Islet precursor cell (in vitro differentiated cells): ENCODE results near the gene SHISA7.
A peak's percentile ranks its signal among the peaks of the same experiment; 100 is the strongest.
"Not testable (repeated sequence)": the region's sequence is repeated elsewhere in the genome, so short reads cannot be mapped to it uniquely, and the experiment has no call there.

Experiments used
- DNase-seq: peaks from one replicate; pipeline ENCODE4 v3.0.0-alpha.2; 2018

SHISA7 gene

GRCh38 chr19:55462722-55463121, 19.6 kb upstream of the SHISA7 start:
- DNase-seq, result no peak

DNA sequence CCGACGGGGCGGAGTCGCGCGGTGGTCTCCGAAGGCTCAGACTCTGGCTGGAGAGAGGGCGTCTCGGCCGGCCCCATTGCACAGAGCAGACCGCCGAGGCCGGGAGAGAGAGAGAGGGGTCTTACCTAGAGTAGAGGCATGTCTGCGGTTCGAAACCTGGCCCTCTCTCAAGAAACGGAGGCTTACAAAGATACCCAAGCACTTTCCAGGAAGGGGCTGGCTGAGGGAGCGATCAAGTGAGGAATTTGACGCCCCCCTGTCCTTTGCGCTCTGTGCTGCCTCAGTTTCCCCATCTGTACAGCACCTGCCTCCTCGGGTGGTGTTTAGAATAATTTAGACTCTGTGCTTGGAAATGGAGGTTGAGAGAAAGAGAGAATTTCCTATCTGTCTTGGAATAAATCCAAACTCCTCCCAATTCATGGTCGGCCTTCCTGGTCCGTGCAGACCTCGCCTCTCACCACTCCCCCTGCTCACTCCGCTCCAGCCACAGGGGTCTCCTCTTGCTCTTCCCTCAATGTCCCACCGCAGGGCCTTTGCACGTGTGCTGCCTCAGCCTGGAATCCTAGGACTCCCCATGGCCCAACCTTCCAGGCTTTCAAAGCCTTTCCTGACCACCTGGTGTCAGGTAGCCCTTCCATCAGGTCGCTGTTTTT, 19.0 kb upstream of the SHISA7 start:
- no peak for DNase-seq

DNA sequence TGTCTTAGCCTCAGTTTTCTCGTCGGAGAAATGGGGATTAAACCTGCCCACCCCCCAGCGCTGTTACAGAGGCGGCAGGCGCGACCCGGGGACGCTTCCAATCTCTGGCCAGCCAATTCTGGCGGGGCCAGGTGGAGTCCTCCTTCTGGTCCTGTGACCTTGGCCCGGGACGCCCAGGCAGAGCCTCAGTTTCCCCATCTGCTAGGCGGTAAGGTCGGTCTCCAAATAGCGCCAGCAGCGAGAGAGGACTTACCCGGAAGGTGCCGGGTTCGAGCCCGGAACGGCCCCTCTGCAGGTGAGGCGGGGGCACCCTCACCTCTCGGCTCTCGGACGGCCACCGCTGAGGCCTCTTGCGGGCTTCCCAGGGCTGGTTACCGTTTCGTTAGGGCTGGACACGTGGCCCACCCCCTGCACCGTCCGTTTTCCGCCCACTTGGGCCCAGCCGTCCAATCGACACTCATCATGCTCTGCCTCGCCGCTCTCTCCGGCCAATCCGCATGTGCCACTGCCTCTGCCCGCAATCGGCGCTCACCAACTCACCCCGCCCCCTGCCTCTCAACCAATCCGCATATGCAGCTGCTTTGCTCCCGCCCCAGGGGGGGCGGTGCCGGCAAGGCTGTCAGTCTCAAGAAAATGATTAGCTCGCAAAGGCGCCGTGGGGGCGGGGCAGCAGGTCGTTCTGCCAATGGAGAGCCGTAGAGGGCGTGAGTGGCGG, 18.3 kb upstream of the SHISA7 start, which contains the start of gene ISOC2:
TSS of gene ISOC2 (minus strand) at position 384 of the 715 bp plus-strand sequence. CDS start 5,156 bp downstream, outside the sequence.
- peak; percentile 100 for DNase-seq

DNA sequence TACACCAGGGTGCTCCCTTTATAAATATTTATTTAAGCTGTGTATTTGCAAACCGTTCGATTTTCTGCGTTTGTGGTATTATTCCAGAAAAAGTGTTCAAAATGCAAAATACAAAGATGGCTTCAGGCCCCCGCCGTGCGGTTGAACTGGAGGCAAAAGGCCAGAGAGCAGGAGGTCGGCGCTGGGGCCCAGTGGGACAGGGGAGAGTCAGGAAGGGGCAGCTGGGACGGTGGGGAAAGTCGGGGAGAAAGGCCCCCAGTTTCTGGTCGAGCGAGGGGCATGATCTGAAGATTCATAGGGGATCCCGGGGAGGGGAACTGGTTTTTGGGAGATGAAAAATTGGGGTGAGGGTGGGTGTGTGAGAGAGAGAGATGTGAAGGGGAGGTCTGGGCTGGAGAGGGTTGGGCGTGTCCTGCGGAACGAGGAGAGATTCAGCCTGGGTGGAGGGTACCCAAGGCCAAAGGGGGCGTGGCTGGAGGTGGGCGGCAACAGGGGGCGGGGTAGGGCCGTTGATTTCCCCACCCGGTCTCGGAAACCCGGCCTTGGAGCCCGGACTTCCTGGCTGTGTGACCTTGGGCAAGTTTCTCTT, 17.7 kb upstream of the SHISA7 start:
- DNase-seq, result peak; percentile 88

- no peak for DNase-seq
Measured at GRCh38 chr19:55459950-55460657, 17.0 kb upstream of the SHISA7 start.

DNA sequence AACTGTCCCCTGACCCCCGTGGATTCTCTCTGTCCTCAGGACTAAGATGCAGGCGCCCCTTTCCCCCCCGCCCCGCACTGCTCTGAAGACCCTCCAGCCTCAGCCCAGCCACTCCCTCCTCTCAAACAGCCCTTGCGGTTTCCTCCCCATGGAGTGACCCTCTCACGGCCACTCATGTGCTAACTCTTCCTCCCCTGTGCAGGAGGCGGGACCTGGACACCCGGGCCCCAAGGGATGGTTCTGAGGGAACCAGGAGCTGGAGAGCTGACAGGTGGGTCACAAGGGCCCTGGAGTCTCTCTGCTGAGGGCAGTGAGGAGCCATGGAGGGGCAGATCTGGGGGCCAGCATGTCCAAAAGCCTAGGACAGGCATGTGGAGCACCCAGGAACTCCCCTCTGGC, 16.4 kb upstream of the SHISA7 start:
- DNase-seq, result peak; percentile 54

DNA sequence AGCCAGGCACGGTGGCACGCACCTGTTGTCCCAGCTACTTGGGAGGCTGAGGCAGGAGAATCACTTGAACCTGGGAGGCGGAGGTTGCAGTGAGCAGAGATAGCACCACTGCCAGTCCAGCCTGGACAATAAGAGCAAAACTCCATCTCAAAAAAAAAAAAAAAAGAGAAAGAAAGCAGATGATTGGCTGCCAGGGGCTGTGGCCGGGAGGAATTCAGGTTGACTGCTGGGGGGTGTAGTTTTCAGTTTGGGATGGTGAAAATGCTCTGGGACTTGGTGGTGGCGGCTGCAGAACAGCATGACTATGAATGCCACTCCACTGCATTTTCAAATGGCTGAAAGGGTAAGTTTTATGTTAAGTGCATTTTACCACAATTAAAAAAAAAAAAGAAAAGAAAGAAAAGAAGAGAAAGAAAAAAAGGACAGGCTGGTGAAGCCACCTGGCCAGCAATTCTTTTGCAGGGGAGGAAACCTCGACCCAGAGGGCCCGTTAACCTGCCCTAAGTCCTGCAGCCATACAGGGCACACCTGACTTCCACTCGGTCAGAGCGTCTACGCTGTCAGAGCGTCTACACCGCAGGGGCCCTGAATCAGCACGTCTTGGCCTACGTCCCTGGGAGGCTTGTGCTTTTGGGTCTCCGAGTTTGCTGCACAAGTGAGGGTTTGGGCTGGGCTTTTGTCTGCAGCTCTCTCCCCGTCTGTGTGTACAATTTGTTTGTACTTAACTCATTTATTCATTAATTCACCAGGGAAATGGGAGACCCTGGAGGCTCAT, 14.8 kb upstream of the SHISA7 start:
- no peak for DNase-seq

DNA sequence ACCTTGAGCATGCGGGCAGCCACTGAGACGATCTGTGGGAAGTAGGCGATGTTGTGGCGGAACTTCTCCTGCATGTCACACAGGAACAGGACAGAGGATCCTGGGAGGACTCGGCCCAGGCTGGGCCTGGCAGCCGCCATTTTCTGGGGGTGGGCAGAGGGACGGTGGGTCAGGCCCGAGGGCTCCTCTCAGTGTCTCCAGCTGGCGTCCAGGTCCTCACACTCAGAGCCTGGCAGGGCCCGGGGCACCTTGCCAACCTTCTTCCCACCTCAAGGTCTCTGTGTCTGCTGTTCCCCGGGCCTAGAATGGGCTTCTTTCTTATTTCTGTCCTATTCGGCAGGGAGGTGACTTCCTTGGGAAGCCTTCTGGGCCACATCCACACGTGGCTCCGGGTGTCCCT, 13.2 kb upstream of the SHISA7 start:
- no peak for DNase-seq

DNA sequence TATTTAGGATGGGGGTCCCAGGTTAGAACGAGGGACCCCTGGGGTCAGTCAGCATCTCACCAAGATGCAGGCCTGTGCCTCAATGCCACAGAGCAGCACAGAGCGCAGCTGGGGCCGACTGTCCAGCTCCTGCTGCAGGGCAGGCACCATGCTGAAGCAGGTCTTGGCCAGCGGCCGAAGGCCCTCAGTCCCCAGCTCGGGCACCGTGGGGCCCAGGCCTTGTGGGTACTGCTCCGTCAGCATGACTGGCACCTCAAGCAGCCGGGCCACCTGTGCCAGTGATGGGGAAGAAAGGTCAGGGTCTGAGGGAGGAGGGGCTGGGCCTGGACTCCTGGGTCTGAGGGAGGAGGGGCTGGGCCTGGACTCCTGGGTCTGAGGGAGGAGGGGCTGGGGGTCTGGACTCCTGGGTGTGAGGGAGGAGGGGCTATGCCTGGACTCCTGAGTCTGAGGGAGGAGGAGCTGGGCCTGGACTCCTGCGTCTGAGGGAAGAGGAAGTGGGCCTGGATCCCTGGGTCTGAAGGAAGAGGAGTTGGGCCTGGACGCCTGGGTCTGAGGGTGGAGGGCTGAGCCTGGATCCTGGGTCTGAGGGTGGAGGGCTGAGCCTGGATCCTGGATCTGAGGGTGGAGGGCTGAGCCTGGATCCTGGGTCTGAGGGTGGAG, 12.6 kb upstream of the SHISA7 start:
- DNase-seq, result no peak

- peak; percentile 85 for DNase-seq
Measured at GRCh38 chr19:55454787-55455243, 11.7 kb upstream of the SHISA7 start.

GRCh38 chr19:55453511-55454260, 10.6 kb upstream of the SHISA7 start:
- no peak for DNase-seq

DNA sequence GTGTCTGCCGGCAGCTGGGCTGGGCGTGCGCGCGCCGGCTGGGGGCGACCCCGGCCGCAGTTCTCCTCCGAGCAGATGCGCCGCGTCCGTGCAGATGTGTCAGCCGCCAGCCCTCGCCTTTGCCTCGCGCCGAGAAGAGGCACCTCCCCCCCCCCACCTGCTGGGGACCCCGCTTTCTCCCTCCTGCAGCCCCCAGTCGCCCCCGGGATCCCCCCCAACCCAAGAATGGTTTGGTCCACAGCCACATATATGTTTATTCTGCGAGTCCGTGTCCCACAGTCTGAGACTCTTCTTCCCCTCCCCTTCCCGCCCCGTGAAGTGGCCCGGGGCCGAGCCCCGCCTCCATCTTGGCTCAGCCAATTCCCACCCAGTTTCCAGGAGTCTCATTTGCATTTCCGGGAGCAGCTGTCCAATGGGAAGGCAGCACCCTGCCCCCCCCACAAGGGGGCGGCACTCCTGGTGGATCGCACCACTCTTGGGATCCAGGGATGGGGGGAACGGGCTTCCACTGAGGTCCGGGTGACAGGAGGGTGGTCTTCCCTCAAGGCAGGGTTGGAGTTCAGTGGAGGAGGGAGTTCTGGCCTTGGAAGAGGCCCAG, 9.7 kb upstream of the SHISA7 start:
- peak; percentile 94 for DNase-seq

DNA sequence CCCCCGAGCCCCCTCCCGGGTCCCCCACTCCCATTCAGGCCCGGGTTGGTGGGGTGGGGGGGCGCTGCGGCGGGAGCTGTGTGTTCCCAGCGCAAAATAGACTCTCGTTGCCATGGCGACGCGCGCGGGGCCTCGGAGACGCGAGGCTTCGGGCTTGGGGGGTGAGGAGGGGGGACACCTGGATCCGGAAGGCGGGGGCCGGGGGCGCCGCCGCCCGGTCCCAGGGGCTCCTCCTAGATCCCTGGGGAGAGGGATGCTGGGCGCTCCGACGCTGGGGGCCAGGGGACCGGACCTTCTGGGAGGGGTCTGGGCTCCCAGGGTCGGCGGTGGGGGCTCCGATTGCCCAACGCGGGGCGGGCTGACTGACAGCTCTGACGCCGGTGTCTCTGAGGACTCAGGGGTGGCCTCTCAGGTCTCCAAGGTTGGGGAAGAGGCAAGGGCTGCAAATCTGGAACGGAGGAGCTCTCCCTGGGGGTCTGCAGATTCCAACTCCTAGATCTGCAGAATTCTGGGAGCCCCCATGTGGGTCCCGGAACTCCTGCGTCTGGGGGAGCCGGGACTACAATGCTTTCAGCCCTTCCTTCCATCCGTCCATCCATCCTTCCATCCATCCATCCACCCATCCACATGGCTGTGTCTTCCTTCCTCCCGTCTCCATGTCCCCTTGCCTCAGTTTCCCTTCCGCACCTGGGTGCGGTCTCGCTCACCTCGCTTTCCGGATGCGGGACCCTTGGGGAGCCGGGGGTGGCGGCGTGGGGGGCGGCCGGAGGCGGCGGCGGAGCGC, 9.1 kb upstream of the SHISA7 start:
- no peak for DNase-seq

- DNase-seq, result peak; percentile 51
Measured at GRCh38 chr19:55451163-55451964, 8.3 kb upstream of the SHISA7 start.

GRCh38 chr19:55449469-55449868, 6.4 kb upstream of the SHISA7 start:
- DNase-seq, result no peak

DNA sequence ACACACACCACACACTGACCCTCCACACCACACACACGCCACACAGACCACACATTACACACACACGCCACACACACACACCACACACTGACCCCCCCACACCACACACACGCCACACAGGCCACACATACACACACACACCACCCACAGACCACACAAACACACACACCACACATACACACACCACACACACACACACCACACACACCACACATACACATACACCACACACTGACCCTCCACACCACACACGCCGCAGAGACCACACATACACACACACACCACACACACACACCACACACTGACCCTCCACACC, 5.0 kb upstream of the SHISA7 start:
- DNase-seq, result not testable (repeated sequence)

GRCh38 chr19:55447421-55448174, 4.5 kb upstream of the SHISA7 start:
- peak; percentile 68 for DNase-seq

DNA sequence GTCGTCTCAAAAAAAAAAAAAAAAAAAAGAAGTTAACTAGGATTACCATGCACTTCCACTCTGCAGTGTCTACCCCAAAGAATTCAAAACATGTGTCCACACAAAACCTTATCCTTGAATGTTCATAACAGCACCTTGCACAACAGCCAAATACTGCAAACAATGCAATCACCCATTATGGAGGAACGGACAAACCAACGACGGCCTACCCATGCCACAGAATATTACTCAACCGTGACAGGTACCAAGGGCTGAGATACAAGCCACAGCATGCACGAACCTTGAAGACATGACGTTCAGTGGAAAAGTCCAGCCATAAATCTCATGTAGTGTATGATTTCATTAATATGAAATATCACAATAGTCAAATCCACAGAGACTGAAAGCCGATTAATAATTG, 3.0 kb upstream of the SHISA7 start:
- DNase-seq, result no peak

GRCh38 chr19:55444646-55445045, 1.5 kb upstream of the SHISA7 start:
- DNase-seq, result no peak
